HCEC 1CT (cell line): ENCODE results near the gene EFHD1.
A peak's percentile ranks its signal among the peaks of the same experiment; 100 is the strongest.

Experiments
- DNase-seq: peaks from one replicate; pipeline ENCODE4 v3.0.0-alpha.2; 2017

The EFHD1 gene

DNA sequence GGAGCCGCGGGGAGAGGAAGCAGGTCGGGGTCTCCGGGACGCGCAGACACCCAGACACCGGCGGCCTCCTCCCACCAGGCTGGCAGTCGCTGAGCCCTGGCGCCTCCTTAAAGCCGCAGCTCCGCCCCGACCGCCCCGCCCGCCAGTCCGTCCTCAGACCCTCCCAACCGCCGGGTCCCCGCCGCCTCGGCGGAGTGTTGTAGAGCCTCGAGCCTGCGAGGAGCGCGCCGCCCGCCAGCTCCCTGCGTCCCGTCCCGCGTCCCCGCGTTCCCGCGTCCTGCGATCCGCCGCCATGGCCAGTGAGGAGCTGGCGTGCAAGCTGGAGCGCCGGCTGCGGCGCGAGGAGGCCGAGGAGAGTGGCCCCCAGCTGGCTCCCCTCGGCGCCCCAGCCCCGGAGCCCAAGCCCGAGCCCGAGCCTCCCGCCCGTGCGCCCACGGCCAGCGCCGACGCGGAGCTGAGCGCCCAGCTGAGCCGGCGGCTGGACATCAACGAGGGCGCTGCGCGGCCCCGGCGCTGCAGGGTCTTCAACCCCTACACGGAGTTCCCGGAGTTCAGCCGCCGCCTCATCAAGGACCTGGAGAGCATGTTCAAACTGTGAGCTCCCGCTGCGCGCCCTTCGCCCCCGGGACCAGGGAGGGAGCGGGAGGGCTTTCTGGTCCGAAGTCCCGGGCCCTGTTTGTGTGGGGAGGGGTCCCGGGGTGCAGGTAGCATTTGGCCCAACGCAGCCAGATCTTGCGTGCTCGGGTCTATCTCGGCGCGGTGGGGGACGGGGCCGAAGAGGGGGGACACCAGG is at the start of gene EFHD1:
TSS of gene EFHD1 (plus strand) at position 192 of the 793 bp plus-strand sequence. CDS start at position 293, 101 bp downstream.
- DNase-seq = no peak

DNA sequence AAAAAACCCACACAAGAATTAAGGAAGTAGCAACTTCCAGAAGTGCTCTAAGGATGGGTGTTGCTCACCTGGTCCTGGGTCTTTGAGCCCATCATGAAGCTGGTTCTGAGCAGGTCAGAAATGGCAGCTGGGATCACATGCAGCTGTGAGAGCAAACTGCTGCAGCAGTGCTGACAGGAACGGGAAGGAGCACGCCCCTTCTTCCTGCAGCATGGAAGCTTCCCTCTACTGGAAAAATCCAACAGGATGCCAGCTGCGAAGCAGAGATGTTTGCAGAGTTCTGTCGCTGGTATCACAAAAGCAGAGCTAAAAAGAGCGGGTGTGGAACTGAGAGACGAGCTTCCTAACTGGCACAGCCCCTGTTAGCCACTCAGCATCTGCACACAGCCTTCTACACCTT is 49.2 kb upstream of the EFHD1 start:
- DNase-seq = no peak

DNA sequence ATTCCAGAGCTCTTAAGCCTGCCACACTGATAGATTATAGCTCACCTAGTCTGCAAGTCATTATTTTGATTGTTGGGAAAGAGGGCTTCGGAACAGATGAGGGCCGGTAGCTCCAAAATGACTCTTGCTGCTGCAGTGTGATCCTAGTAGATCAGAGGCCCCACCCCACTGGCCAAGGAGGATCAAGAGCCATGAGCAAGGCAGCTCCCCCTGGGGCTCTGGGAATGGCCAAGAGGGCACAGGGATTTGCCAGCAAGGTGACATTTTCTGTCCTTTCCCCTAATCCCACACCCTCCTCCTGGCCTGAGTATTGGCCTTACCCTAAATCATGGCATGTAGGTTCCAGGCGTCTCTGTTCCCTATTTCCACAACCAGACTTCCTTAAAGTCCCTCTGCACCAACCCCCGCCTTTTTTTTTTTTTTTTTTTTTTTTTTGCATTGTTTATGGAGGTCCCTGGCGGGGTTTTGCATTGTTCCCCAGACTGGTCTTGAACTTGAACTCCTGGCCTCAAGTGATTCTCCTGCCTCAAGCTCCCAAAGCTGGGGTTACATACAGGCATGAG is 46.4 kb upstream of the EFHD1 start:
- DNase-seq = no peak

GRCh38 chr2:232587512-232587911 is 45.9 kb upstream of the EFHD1 start:
- DNase-seq = no peak

DNA sequence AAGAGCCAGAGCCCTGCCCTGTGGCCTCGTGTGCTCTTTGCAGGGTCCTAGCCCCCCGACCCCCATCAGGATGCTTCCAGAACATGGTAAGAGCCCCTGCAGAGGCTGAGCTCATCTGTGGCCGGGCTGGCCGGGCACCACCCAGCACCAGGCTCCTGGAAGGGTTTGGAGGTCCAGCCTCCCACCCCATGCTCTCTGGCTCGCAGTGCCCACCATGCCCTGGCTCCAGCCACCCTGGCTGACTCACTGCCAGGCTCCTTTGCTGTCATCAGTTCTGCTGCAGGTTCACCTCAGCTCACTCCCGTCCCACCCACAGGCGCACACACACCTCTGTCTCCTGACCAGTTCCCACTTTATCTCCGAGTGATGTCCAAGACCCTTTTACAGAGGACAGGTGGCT is 45.4 kb upstream of the EFHD1 start:
- DNase-seq = no peak

- peak; percentile 37 for DNase-seq
These were observed 44.5 kb upstream of the EFHD1 start for GRCh38 chr2:232588680-232589585.

GRCh38 chr2:232592772-232593395 is 40.5 kb upstream of the EFHD1 start:
- peak; percentile 72 for DNase-seq

DNA sequence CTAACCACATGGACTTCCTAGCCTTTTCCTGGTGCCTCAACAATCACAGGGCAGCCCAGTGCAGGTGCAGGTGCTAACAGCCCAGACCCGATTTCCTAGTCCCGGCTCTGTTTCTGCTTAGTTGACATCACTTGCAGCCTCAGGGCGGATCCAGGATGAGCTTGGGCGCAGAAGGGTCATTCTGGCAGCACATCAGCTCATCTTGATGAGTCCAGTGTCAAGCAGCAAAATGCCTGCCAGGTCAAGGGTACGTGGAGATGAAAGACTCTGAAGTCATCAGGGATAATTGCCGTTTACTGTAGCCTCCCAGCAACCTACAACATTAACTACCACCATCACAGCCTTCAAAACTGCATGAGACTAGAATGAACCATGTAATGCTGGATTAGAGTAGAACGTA is 39.4 kb upstream of the EFHD1 start:
- DNase-seq = no peak

DNA sequence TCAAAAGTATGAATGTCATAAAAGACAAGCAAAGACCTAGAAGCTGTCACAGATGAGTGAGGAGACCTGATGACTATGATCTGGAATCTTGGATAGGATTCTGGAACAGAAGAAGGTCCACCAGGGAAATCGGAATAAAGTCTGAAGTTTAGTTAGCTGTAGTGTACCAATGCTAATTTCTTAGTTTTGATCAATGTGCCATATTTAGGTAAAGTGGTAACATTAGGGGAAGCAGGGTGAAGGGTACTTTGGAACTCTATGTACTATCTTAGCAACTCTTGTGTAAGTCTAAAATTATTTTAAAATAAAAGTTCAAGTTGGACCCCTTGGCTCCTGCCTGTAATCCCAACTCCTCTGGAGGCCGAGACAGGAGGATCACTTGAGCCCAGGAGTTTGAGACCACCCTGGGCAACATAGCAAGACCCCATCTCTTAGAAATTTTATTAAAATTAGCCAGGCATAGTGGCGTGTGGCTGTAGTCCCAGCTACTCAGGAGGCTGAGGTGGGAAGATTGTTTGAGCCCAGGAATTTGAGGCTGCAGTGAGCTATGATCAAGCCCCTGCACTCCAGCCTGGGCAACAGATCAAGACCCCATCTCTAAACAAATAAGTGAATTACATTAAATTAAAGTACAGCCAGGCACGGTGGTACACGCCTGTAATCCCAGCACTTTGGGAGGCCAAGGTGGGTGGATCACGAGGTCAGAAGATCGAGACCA is 35.9 kb upstream of the EFHD1 start:
- DNase-seq = no peak

DNA sequence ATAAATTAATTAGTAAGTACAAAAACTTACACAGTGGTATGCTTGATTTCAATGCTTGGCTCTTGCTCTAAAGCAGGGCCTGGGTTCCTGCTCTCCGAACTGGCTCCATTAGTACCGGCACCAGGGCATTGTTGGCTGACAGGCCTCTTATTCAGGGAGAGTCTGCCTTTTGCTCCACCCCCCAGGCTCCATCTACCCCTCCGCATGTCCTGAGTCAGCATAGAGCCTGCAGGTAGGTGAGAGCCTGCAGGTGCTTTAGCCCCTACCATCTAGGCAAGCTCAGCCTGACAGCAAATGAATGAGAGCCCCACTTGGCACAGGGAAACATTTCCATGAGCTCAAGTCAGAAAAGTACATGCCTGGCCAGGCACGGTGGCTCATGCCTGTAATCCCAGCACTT is 35.1 kb upstream of the EFHD1 start:
- no peak for DNase-seq

DNA sequence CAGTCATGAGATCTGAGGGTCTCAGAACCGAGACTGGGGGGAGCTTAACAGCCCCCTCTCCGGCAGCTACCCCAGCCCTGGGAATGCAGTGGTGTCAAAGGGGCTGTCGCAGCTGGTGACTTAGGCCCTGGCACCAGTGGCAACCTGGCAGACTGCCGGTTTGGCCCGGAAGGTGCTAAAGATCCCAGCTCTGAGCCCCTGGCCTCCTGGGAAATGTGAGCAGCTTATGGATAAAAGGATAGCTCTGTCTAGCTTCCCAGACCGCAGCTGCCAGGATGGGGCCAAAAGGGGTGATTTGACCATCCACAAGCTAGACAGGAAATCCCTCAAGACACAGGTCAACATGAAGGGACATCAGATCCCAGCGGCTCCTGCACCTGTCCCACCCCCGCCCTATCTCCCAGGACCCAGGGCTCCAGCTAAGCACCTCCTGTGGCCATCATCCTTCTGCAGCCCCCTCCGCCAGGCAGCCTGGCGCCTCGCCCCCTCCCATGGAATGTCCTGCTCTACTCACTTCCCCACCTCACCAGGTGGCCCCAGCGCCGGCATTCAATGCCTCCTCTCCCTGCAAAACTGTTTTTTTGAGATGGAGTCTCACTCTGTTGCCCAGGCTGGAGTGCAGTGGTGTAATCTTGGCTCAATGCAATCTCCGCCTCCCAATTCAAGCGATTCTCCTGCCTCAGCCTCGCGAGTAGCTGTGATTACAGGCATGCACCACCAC is 33.2 kb upstream of the EFHD1 start:
- DNase-seq = no peak

DNA sequence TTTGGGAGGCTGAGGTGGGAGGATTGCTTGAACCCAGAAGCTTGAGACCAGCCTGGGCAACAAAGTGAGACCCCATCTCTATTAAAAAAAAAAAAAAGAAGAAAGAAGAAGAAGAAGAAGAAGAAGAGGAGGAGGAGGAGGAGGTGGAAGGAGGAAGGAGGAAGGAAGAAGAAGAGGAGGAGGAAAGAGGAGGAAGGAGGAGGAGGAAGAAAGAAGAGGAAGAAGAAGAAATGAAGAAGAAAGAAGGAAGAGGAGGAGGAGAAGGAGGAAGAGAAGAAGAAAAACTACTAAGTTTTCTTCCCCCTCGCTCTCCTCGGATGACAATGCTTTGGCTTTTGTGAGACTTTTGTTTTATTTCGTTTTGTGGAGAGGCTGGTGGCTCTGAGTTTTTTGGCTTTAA is 30.1 kb upstream of the EFHD1 start:
- DNase-seq = no peak

DNA sequence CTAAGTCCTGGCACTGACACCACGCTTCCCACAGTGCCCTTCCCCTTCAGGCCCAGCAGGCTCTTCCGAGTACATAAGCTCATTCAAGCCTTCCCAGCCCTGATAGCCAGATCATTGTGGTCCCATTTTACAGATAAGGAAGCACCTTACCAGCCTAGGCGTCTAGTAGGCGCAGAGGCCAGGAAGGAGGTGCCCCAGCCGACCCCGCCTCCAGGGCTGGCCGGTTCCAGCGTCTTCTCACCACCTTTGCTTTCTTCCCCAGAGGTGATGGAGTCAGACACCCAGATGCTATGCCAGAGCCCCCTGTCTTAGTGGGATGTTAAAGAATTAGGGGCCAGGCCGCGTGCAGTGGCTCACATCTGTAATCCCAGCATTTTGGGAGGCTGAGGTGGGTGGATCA is 28.9 kb upstream of the EFHD1 start:
- no peak for DNase-seq

DNA sequence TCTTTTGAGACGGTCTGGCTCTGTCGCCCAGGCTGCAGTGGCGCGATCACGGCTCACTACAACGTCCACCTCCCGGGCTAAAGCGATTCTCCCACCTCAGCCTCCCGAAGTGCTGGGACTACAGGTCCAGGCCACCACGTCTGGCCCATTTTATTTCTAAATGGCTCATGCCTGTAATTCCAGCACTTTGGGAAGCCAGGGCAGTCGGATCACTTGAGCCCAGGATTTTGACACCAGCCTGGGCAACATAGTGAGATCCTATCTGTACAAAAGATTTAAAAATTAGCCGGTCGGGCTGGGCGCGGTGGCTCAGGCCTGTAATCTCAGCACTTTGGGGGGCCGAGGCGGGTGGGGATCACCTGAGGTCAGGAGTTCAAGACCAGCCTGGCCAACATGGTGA is 26.4 kb upstream of the EFHD1 start:
- DNase-seq = no peak

DNA sequence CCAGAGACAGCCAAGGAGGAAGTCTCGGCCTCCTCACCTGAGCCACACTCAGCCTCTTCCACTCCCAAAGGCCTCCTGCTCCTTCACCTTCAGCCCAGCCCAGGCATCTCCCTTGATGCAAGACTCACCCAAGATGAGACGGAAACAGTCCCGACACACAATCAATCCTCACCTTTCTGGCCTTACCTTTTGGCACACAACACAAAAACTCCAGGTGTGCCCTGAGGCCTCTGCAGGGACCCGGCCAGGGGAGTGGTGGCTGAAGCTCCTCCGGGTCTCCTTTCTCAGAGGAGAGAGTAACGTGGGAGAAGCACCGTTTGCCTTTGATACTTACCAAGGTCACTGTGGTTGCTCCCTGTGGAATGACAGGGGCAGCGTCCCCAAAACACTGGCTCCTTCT is 23.8 kb upstream of the EFHD1 start:
- no peak for DNase-seq

GRCh38 chr2:232610081-232610480 is 23.3 kb upstream of the EFHD1 start:
- DNase-seq = no peak

GRCh38 chr2:232611061-232611460 is 22.3 kb upstream of the EFHD1 start:
- DNase-seq = no peak

- peak; percentile 4 for DNase-seq
These were observed 21.7 kb upstream of the EFHD1 start for GRCh38 chr2:232611559-232612218.

DNA sequence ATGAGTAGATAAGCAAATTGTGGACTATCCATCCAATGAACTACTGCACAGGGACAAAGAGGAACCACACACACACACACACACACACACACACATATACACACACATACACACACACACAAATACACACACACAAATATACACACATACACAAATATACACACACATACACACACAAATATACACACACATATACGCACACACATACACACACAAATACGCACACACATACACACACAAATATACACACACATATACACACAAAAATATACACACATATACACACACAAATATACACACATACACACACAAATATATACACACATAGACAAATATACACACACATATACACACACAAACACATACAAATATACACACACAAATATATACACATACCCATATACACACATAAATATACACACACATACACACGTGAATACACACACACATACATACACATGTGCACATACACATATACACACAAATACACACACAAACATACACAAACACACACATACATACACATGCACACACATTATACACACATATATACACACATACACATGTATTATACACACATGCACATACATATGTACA is 19.8 kb upstream of the EFHD1 start:
- DNase-seq = no peak

- DNase-seq = no peak
These were observed 18.1 kb upstream of the EFHD1 start for GRCh38 chr2:232615339-232615738.

DNA sequence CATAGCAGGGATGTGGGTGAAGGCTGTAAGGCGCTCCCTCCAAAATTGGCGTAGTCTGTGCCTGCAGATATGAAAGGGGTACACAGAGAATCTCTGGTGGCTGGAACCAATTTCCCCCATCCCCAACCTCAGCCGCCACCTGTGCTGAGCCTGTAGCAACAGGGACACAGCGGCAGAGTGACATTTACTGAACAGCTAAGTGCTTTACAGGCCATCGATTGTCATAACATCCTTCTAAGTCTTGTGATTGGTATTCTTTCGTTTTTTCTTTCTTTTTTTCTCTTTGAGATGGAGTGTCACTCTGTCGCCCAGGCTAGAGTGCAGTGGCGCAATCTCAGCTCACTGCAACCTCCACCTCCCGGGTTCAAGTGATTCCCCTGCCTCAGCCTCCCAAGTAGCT is 12.2 kb upstream of the EFHD1 start:
- no peak for DNase-seq
